PC-3 (cell line): Measurements from ENCODE around the gene SLC16A9. TPM values are rescaled to one million over a fixed set of nuclear protein-coding genes. Genes with fewer than 3 reads are reported as not detected.

ENCODE experiments used
- ATAC-seq: fragments of 200-7000 bp; cut with Tn5 transposase; 2 replicates; pipeline ENCODE4 v1.9.1; 2020; ENCODE audit warnings: mild to moderate bottlenecking, moderate library complexity
- BruUV-seq: library from RNA; stranded (reverse); fragments of 400-500 nt; replicated peaks from 2 replicates; lab custom pipeline; 2021; lab: Mats Ljungman, UMichigan
- CTCF ChIA-PET: fragments of 300-600 bp; sonication (Branson Sonifier 250); formaldehyde crosslinking; loops from one replicate; lab custom pipeline; 2022; ENCODE audit warnings: antibody characterized with exemption; lab: Charles Lee
- POLR2A ChIA-PET: fragments of 300-600 bp; sonication (Branson Sonifier 250); formaldehyde crosslinking; loops from one replicate; lab custom pipeline; 2022; ENCODE audit warnings: antibody characterized with exemption; ENCODE audit not compliant: unreplicated experiment; lab: Charles Lee
- DNase-seq: peaks from one replicate; pipeline ENCODE4 v3.0.0-alpha.2; 2015
- H2AFZ ChIP-seq: fragments of 300-600 bp; sonication (generic); 2 replicates; pipeline ENCODE4 v1.6.0; 2016; ENCODE audit warnings: antibody characterized with exemption, low read length
- H3F3A ChIP-seq: fragments of 300-600 bp; sonication (generic); one replicate; pipeline ENCODE4 v1.6.0; 2017; ENCODE audit warnings: antibody characterized with exemption, low read length, control low read depth, mild to moderate bottlenecking; ENCODE audit not compliant: unreplicated experiment
- H3K27ac ChIP-seq: fragments of 300-600 bp; sonication (generic); 2 replicates; pipeline ENCODE4 v1.5.1; 2016; ENCODE audit warnings: mild to moderate bottlenecking, low read length
- H3K27me3 ChIP-seq: fragments of 300-600 bp; sonication (generic); 2 replicates; pipeline ENCODE4 v1.6.1; 2016; ENCODE audit warnings: low read length, mixed read lengths
- H3K36me3 ChIP-seq: fragments of 300-600 bp; sonication (generic); 2 replicates; pipeline ENCODE4 v1.6.1; 2016; ENCODE audit warnings: low read depth, mixed run types, low read length, mixed read lengths
- H3K4me1 ChIP-seq: fragments of 300-600 bp; sonication (generic); 2 replicates; pipeline ENCODE4 v1.5.1; 2016; ENCODE audit warnings: low read length; ENCODE audit not compliant: insufficient read depth
- H3K4me2 ChIP-seq: fragments of 300-600 bp; sonication (generic); 2 replicates; pipeline ENCODE4 v1.6.0; 2016; ENCODE audit warnings: low read length
- H3K4me3 ChIP-seq: fragments of 300-600 bp; sonication (generic); 2 replicates; pipeline ENCODE4 v1.5.1; 2016; ENCODE audit warnings: mild to moderate bottlenecking, low read length, mixed read lengths
- H3K79me2 ChIP-seq: fragments of 300-600 bp; sonication (generic); 2 replicates; pipeline ENCODE4 v1.6.1; 2017; ENCODE audit warnings: low read length, mixed read lengths
- H3K9ac ChIP-seq: fragments of 300-600 bp; sonication (generic); 2 replicates; pipeline ENCODE4 v1.6.0; 2016; ENCODE audit warnings: mild to moderate bottlenecking, low read length
- H3K9me2 ChIP-seq: fragments of 300-600 bp; sonication (generic); replicated peaks from 2 replicates; pipeline ENCODE4 v1.6.1; 2016; ENCODE audit warnings: mixed run types, low read length, mixed read lengths
- H3K9me3 ChIP-seq: fragments of 300-600 bp; sonication (generic); 2 replicates; pipeline ENCODE4 v1.6.1; 2016; ENCODE audit warnings: low read length, mixed read lengths
- H4K20me1 ChIP-seq: fragments of 300-600 bp; sonication (generic); 2 replicates; pipeline ENCODE4 v1.6.1; 2016; ENCODE audit warnings: low read length, mixed read lengths
- EZH2 ChIP-seq: fragments of 300-600 bp; sonication (generic); IDR thresholded peaks from one replicate; pipeline ENCODE4 v1.6.1; 2017; ENCODE audit warnings: antibody characterized with exemption, mild to moderate bottlenecking, low read length; ENCODE audit not compliant: unreplicated experiment
- EZH2phosphoT487 ChIP-seq: fragments of 300-600 bp; sonication (generic); IDR thresholded peaks from 2 replicates; pipeline ENCODE4 v1.6.1; 2018; ENCODE audit warnings: mild to moderate bottlenecking, antibody characterized with exemption, low read length, borderline replicate concordance
- intact Hi-C: fragments of 100-400 bp; cut with micrococcal nuclease; formaldehyde crosslinking; loops from 2 replicates; pipeline ENCODE4 v1.9.0; 2023
- total RNA-seq: library from RNA; depleted of rRNA; stranded (reverse); fragments of >200 nt; gene quantifications from 2 replicates; pipeline ENCODE4 v1.2.3, GENCODE V29; 2014
- TF ChIP-seq, protein P1 (sequence below): fragments of 300-600 bp; sonication (generic); conservative IDR thresholded peaks from 2 replicates; pipeline ENCODE4 v1.5.1; 2017; ENCODE audit warnings: antibody characterized with exemption, low read depth, mild to moderate bottlenecking, low read length

The SLC16A9 gene
- total RNA-seq, 1 experiment from 2014 or later: 17.4 TPM

DNA sequence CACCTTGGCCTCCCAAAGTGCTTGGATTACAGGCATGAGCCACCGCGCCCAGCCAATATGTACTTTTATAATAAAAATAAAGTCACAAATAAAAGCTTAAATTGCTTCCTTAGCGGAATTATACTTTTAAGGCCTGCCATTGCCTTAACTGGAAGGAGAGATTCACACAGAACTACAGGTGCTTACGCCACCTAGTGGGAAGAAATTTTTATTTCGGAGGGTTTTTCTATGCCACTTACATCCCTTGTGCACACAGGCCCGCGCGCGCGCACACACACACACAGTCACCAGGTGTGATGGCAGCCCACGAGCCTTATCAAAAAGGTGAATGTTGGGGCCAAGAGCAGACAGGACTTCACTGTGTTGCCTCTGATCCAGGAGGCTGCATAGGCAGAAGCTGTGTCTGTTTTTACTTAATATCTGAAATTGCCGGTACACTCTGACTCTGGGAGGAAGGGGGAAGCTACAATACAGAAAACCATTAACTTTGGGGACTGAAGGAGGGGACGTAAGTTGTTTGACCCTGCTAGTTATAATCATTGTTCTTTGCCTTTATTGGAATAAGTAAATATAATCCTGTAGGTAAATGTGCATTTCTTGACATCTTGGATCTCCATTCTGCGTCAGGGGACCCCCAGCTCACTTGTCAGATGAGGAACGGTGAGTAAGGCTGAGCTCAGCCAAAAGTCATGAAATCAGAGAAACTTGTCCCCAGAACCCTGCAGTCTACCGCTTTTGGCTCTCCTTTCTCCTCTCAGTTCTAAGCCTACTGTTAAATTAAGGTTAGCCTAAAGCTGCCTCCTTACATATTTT, 87.1 kb downstream of the SLC16A9 start:
- H3K4me1 ChIP-seq: peaks cover 26% of the 10 kb centered on the region
- H3F3A ChIP-seq: no peaks in the 10 kb centered on the region
- ChIA-PET CTCF (interaction anchor here (0.5 to 1.0 kb wide), 10 partner anchors 35 to 670 kb away, joined by 3 to 6 read pairs (median 3); no protein-coding TSS in a partner anchor), POLR2A (no interaction called here)
- TF ChIP-seq EZH2phosphoT487: no peak
- TF ChIP-seq, protein P1, sequence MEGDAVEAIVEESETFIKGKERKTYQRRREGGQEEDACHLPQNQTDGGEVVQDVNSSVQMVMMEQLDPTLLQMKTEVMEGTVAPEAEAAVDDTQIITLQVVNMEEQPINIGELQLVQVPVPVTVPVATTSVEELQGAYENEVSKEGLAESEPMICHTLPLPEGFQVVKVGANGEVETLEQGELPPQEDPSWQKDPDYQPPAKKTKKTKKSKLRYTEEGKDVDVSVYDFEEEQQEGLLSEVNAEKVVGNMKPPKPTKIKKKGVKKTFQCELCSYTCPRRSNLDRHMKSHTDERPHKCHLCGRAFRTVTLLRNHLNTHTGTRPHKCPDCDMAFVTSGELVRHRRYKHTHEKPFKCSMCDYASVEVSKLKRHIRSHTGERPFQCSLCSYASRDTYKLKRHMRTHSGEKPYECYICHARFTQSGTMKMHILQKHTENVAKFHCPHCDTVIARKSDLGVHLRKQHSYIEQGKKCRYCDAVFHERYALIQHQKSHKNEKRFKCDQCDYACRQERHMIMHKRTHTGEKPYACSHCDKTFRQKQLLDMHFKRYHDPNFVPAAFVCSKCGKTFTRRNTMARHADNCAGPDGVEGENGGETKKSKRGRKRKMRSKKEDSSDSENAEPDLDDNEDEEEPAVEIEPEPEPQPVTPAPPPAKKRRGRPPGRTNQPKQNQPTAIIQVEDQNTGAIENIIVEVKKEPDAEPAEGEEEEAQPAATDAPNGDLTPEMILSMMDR: peak; percentile 89
- H2AFZ ChIP-seq: peak overlapping the region; percentile 73
- H3K9me2 ChIP-seq: no peaks in the 10 kb centered on the region
- no peaks in the 10 kb centered on the region for H4K20me1 ChIP-seq
- ATAC-seq (peak; percentile 70), DNase-seq (peak; percentile 98)
- H3K9ac ChIP-seq: no peak overlapping the region
- peak overlapping the region; percentile 40 for H3K4me2 ChIP-seq
- no peaks in the 10 kb centered on the region for H3K9me3 ChIP-seq
- no peak overlapping the region for H3K27ac ChIP-seq
- no peaks in the 10 kb centered on the region for H3K79me2 ChIP-seq
- no peaks in the 10 kb centered on the region for H3K27me3 ChIP-seq
- H3K4me3 ChIP-seq: no peak overlapping the region
- no peaks in the 10 kb centered on the region for H3K36me3 ChIP-seq
- intact Hi-C loops: loop anchor here (1.0 kb wide), 4 partner anchors 42 to 840 kb away; no protein-coding TSS in a partner anchor
- no TSS peak for BruUV-seq

DNA sequence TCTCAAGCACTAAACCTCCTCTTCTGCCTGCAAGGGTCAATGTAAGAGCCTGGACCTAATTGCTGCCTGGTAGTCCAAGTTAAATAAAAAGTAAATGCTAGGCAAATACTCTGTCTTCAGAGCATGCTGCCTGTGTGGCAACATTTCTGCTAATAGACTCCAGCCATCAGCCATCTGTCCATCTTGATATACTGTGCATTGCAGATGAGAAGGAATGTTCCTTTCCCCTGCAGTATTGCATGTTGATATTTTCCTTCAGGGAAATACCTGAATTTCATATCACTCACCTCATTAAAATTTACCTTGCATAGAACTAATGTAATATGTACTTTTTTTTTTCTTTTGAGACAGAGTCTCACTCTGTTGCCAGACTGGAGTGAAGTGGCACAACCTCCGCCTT, 87.9 kb downstream of the SLC16A9 start:
- H3F3A ChIP-seq: no peaks in the 10 kb centered on the region
- ATAC-seq: no peak
- H4K20me1 ChIP-seq: no peaks in the 10 kb centered on the region
- intact Hi-C loops: loop anchor here (1.0 kb wide), 4 partner anchors 41 to 839 kb away; no protein-coding TSS in a partner anchor
- peaks cover 23% of the 10 kb centered on the region for H3K4me1 ChIP-seq
- H3K27me3 ChIP-seq: no peaks in the 10 kb centered on the region
- H3K9me3 ChIP-seq: no peaks in the 10 kb centered on the region
- H2AFZ ChIP-seq: 0 out of 2 replicates have a peak overlapping the region, but pooled peaks have one; percentile 73
- no TSS peak for BruUV-seq
- H3K4me3 ChIP-seq: no peak overlapping the region
- ChIA-PET POLR2A (no interaction called here), CTCF (interaction anchor here (0.5 to 1.0 kb wide), 7 partner anchors 35 to 670 kb away, joined by 3 to 6 read pairs (median 4); no protein-coding TSS in a partner anchor)
- H3K36me3 ChIP-seq: no peaks in the 10 kb centered on the region
- DNase-seq: no peak
- no peaks in the 10 kb centered on the region for H3K79me2 ChIP-seq
- no peak for TF ChIP-seq EZH2phosphoT487
- TF ChIP-seq EZH2: no peak
- TF ChIP-seq, protein P1: no peak
- H3K4me2 ChIP-seq: no peak overlapping the region
- no peak overlapping the region for H3K27ac ChIP-seq
- H3K9me2 ChIP-seq: no peaks in the 10 kb centered on the region
- no peak overlapping the region for H3K9ac ChIP-seq

DNA sequence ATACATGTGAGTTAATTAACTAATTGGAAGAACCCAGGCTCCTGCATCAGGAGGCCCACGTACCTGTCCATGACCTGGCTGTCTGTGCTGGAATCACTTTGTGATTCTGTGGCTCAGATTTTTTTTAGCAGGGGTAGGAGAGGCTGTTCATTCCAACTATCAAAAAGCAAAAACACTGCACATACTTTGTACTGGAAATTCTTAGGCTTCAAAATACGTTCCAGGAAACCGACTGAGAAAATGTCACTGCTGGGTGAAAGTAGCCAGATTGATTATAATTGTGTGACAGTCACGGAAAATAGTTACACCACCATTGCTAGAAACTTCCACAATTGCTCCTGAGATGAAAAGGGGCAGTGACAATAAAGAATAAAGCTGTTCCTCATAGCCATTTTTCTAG, 91.0 kb downstream of the SLC16A9 start:
- H3K9ac ChIP-seq: no peak overlapping the region
- ChIA-PET POLR2A (no interaction called here), CTCF (interaction anchor here (0.7 kb wide), 1 partner anchor 35 kb away, joined by 3 read pairs; no protein-coding TSS in a partner anchor)
- no peak for DNase-seq
- H3K79me2 ChIP-seq: no peaks in the 10 kb centered on the region
- no peak for ATAC-seq
- no peaks in the 10 kb centered on the region for H3K27me3 ChIP-seq
- H4K20me1 ChIP-seq: no peaks in the 10 kb centered on the region
- no peak for TF ChIP-seq EZH2phosphoT487
- TF ChIP-seq EZH2: no peak
- TF ChIP-seq, protein P1: no peak
- intact Hi-C loops: no loop called here
- no peak overlapping the region for H3K4me2 ChIP-seq
- H3K36me3 ChIP-seq: no peaks in the 10 kb centered on the region
- H3K9me3 ChIP-seq: no peaks in the 10 kb centered on the region
- H3K4me3 ChIP-seq: no peak overlapping the region
- no peaks in the 10 kb centered on the region for H3F3A ChIP-seq
- peaks cover 8% of the 10 kb centered on the region; the same call in 1 of the 2 replicates for H3K4me1 ChIP-seq
- H3K9me2 ChIP-seq: no peaks in the 10 kb centered on the region
- no peak overlapping the region for H2AFZ ChIP-seq
- H3K27ac ChIP-seq: no peak overlapping the region
- BruUV-seq: no TSS peak
